ENCODE measurements around the gene CFAP61. TPM values are rescaled to one million over a fixed set of nuclear protein-coding genes. Genes with fewer than 3 reads are reported as not detected.

CFAP61 gene
- total and polyA plus RNA-seq, 8 donors = 0.95 to 5.3 (median 3.2) TPM; not detected in 1

DNA sequence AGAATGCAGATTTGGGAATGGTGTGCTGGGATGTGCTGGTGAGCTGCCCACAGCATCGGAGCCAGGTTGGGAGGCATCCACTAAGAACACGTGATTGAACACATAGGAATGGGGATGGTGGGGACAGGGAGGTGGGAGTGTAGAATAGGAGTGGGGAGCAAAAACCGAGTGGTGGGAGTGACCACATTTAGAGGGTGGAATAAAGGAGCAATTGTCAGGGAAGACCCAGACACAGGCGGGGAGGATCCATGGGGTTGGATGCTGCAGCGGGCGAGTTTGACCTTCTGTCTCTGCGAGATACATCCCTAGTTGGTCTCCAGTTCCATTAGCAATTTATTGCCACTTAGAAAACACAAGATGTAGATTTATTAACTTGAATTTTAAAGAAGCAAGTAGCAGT, 30.5 kb upstream of the CFAP61 start:
- H3K27ac ChIP-seq = peak overlapping the region in 1 of 2 donors; percentile 15
- H3K4me3 ChIP-seq = no peak overlapping the region
- no peaks in the 10 kb centered on the region for H3K9me3 ChIP-seq
- TF ChIP-seq, protein P1, sequence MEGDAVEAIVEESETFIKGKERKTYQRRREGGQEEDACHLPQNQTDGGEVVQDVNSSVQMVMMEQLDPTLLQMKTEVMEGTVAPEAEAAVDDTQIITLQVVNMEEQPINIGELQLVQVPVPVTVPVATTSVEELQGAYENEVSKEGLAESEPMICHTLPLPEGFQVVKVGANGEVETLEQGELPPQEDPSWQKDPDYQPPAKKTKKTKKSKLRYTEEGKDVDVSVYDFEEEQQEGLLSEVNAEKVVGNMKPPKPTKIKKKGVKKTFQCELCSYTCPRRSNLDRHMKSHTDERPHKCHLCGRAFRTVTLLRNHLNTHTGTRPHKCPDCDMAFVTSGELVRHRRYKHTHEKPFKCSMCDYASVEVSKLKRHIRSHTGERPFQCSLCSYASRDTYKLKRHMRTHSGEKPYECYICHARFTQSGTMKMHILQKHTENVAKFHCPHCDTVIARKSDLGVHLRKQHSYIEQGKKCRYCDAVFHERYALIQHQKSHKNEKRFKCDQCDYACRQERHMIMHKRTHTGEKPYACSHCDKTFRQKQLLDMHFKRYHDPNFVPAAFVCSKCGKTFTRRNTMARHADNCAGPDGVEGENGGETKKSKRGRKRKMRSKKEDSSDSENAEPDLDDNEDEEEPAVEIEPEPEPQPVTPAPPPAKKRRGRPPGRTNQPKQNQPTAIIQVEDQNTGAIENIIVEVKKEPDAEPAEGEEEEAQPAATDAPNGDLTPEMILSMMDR (IDR thresholded peaks at IDR 0.05) = no peak
- ATAC-seq (no peak), DNase-seq (no peak)
- H3K27me3 ChIP-seq = no peaks in the 10 kb centered on the region
- peaks cover 0 to 23% of the 10 kb centered on the region in 2 donors for H3K36me3 ChIP-seq
- intact Hi-C loops (cut with DNase I) = no loop called here
- H3K4me1 ChIP-seq = peaks cover 8 to 38% of the 10 kb centered on the region in 2 donors

GRCh38 chr20:20022498-20022897, 29.8 kb upstream of the CFAP61 start:
- Histone ChIP-seq H3K27me3 (no peaks in the 10 kb centered on the region), H3K4me1 (peaks cover 8 to 36% of the 10 kb centered on the region in 2 donors), H3K4me3 (no peak overlapping the region), H3K9me3 (no peaks in the 10 kb centered on the region), H3K36me3 (peaks cover 0 to 30% of the 10 kb centered on the region in 2 donors), H3K27ac (peak overlapping the region in 1 of 2 donors; percentile 15)
- intact Hi-C loops (cut with DNase I) = no loop called here
- TF ChIP-seq, protein P1 (IDR thresholded peaks at IDR 0.05) = no peak
- DNase-seq (no peak), ATAC-seq (no peak)

GRCh38 chr20:20023395-20023794, 28.9 kb upstream of the CFAP61 start:
- TF ChIP-seq, protein P1 (IDR thresholded peaks at IDR 0.05) = no peak
- Histone ChIP-seq H3K9me3 (no peaks in the 10 kb centered on the region), H3K27ac (no peak overlapping the region), H3K27me3 (no peaks in the 10 kb centered on the region), H3K4me3 (no peak overlapping the region), H3K36me3 (peaks cover 0 to 36% of the 10 kb centered on the region in 2 donors), H3K4me1 (peaks cover 3 to 28% of the 10 kb centered on the region in 2 donors)
- DNase-seq = no peak
- intact Hi-C loops (cut with DNase I) = no loop called here
- ATAC-seq = no peak

- no peak overlapping the region for H3K27ac ChIP-seq
- TF ChIP-seq, protein P1 (IDR thresholded peaks at IDR 0.05) = no peak
- H3K36me3 ChIP-seq = peaks cover 0 to 46% of the 10 kb centered on the region in 2 donors
- DNase-seq (no peak), ATAC-seq (no peak)
- H3K4me1 ChIP-seq = peaks cover 0 to 13% of the 10 kb centered on the region in 2 donors
- H3K9me3 ChIP-seq = no peaks in the 10 kb centered on the region
- H3K4me3 ChIP-seq = no peak overlapping the region
- H3K27me3 ChIP-seq = no peaks in the 10 kb centered on the region
- intact Hi-C loops (cut with DNase I) = no loop called here
Measured at GRCh38 chr20:20024942-20025341, 27.4 kb upstream of the CFAP61 start.

DNA sequence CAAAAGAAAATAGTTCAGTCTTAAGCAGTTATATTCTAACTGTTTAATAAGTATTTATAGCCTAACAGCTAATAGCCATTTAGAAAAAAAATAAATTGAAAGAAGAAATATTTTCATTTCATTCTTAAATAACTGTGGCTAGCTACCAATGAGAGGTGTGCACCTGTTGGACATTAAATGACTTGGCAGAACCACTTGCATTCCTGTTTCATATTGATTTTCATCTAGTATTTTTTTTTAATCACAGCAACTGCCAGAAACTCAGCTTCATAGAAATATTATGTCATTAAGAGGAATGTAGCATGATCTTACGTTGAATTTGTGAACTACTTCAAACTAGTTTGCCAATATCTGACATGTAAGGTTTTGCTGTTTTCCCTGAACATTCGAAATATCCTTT, 25.0 kb upstream of the CFAP61 start:
- no peak overlapping the region for H3K27ac ChIP-seq
- peaks cover 0 to 60% of the 10 kb centered on the region in 2 donors for H3K36me3 ChIP-seq
- no peaks in the 10 kb centered on the region for H3K9me3 ChIP-seq
- H3K4me1 ChIP-seq = no peaks in the 10 kb centered on the region
- ATAC-seq (no peak), DNase-seq (no peak)
- H3K27me3 ChIP-seq = no peaks in the 10 kb centered on the region
- TF ChIP-seq, protein P1 (IDR thresholded peaks at IDR 0.05) = no peak
- no peak overlapping the region for H3K4me3 ChIP-seq
- intact Hi-C loops (cut with DNase I) = no loop called here

All from left lung (tissue), 10 donors.